ENCODE results near the gene UPF1.

The UPF1 gene

DNA sequence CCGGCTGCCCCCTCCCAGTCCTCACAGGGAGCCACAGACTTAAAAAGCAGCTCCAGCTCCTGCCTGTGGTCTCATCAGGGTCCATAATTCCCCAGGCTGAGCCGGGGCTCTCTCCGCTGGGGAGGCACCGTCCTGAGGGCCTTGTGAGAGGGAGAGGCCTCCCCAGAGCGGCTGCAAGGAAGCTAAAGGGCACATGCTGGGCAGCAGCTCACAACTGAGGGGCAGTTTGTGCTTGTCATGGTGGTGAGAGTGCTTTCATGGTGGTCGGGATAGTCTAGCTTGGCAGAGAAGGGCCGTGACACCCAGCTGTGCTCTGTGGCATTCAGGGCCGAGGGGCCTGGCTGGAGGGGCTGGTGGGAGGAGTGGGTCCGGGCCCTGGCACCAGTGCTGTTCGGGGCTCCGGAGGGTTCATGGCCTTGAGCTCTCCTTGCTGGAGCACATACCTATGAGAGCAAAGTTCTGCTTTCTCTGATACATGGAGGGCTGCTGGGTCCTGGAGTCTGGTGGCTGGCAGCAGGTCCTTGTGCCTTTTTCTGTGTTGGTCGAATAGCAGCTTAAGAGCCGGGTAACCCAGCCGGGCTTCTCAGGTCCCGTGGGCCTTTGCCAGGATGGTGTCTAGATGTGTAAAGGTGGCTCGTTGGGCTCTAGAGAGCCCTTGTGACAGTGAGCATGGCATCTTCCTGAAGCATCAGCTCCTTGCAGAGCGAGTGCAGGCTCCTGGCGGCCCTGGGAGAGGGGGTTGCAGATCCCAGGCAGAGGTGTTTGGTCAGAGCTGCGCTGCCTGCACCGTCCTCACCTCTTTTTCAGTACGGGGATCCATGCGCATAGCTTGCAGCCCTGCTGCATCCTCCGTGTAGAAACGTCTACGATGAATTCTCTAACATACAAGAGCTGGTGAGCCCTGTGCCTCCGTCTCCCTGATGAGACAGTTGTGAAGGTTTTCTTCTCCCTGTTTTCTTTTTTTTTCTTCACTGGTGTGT, 8.8 kb downstream of the UPF1 start:
- no peak for DNase-seq (ENCODE audit: low spot score)

DNA sequence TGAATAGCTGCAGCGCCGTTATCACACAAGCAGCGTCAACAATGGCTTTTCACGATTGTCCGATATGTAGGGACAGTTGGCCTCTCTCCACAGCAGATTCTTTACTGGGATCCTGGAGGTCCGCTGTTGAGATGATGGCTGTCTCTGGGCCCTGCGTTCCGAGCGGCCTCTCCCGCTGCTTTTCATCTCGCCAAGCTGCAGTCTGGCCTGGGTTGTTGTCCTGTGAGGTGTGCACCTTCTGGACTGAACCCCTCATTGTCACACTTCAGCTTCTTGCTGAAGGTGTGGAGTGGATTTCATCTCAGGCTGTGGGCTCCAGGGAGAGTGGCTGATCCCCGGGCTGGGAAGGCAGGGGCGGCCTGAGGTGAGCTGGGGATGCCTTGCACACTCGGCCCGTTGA, 9.6 kb downstream of the UPF1 start:
- no peak for DNase-seq (ENCODE audit: low spot score)

DNA sequence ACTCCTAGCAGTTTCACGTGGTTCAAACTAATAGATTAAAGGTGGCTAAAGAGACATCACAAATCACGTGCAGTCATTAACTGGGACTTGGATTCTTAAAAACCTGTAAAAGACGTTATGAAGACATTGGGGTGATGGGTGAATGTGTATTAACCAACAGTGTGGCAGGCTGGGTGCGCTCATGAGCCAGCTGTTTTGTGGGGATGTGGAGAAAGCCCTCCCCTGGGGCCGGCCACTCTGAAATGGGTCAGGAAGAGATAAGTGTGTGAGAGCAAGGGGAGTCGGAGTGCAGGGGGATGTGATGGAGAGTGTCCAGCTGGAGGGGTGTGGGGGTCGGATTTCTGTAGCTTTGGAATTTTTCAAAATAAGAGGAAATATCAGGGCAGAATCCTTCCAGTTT, 10.4 kb downstream of the UPF1 start:
- DNase-seq (ENCODE audit: low spot score), result no peak

DNA sequence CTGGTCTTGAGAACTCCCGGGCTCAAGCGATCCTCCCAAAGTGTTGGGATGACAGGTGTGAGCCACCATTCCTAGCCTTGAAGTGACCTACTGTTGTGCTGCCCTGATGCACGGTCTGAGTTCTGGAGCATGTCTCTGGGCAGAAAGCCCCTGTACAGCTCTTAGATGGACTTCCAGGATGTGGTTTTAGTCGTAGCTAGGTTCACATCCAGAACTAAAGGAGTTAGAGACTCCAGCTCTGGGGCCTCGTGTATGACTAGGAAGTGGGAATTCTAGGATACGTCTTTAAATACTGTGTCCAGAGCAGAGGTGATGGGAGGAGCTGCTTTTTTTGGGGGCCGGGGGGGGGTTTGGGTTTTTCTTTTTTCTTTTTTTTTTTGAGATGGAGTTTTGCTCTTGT, 12.2 kb downstream of the UPF1 start:
- DNase-seq (ENCODE audit: low spot score), result no peak

DNA sequence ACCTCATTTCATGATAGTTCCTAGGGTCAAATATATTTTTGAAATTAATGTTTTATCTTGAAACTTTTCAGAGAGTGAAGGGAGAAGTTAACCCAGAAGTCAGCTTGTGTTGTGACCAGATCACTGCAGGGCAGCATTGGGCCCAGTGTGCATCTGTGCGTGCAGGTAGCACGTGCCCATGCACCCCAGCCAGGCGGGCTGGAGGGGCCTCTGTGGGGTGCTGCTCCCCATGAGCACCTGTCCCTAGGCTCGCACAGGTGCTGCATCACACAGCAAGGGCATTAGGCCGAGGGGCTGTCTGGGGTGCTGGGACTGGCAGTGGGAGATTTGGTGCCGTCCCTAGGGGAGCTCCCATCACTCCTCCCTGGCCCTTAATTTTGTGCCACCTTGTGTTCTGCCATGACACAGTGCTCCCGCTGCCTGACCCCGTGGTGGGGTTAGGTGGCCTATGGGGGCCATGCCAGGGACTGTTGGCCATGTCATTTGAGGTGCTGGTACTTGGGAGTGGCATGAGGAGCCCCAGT, 13.1 kb downstream of the UPF1 start:
- DNase-seq (ENCODE audit: low spot score), result no peak

DNA sequence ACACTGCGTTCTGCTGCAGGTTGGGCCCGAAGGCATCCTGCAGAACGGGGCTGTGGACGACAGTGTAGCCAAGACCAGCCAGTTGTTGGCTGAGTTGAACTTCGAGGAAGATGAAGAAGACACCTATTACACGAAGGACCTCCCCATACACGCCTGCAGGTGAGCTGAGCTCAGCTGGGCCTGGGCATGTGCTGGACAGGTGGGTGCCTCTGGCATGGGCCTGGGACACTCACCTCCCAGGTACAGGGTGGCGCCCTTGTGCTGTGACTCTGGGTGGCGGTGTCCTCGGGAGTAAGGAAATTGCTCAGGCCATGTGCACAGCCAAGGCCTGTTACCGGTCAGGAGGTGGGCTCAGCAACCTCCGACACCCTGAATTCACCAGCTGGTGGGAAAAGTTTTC, 14.2 kb downstream of the UPF1 start:
- no peak for DNase-seq (ENCODE audit: low spot score)

DNA sequence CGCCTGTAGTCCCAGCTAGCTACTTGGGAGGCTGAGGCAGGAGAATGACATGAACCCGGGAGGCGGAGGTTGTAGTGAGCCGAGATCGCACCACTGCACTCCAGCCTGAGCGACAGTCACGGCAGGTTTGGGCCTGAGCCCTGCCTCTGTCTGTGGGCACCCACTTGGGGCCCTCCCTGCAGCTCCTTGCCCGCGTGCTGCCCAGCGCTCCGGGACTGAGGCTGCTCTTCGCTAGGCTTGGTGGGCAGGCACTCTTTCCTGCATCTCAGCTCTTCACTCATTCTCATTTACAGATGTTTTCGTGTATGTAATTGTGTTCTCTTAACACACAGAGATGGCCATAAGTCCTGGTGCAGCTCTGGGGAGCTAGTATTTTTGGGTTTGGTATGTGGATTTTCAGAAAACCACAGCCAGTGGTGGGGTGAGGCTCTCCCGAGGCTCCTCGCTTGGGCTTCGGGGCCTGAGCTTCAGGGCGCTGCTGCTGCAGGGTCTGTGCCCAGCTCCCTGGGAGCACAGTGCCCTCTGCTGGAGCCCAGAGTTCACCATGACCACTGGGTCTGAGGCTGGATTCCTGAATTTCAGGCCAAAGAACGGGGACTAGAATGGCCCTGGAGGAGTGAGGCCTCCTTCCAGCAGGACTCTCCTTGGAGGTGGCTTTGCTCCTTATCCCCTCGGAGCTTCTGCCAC, 15.2 kb downstream of the UPF1 start:
- DNase-seq (ENCODE audit: low spot score), result peak; percentile 90

DNA sequence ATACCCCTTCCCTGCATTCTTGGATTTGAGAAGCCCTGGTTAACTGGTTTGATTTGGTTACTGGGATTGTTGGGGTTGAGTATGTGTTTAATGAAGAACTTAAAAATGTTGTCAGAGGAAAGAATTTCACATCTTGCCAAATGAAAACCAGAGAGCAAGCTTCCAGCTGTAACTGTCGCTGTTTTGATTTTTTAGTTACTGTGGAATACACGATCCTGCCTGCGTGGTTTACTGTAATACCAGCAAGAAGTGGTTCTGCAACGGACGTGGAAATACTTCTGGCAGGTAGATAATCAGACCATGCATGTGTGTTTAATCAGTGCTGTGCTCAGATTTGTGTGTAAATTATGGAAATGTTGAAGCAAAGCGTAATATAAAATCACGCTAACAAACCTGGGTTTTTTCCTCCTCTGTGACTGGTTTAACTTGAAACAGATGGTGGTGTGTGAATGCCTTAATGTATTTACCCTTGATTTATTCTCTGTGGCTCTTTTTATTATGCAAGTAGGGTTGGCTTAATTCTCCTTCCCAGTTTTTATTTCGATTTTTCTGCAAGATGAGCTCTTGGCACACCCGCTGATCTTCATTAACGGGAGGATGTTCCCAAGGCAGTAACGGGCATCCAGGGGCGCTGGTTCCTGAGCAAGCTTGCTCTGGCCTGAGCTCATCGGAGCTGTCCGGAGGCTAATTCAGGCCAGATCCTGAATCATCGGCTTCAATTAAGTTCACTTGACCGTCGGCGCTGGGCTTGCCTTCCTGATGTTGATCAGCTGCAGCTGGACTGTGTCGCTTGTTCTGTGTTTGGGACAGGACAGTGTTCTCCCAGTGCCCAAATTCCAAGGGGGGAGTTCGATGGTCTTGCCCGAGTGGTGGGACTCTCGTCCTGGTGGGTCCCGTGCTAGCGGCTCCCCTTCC, 16.0 kb downstream of the UPF1 start:
- no peak for DNase-seq (ENCODE audit: low spot score)

DNA sequence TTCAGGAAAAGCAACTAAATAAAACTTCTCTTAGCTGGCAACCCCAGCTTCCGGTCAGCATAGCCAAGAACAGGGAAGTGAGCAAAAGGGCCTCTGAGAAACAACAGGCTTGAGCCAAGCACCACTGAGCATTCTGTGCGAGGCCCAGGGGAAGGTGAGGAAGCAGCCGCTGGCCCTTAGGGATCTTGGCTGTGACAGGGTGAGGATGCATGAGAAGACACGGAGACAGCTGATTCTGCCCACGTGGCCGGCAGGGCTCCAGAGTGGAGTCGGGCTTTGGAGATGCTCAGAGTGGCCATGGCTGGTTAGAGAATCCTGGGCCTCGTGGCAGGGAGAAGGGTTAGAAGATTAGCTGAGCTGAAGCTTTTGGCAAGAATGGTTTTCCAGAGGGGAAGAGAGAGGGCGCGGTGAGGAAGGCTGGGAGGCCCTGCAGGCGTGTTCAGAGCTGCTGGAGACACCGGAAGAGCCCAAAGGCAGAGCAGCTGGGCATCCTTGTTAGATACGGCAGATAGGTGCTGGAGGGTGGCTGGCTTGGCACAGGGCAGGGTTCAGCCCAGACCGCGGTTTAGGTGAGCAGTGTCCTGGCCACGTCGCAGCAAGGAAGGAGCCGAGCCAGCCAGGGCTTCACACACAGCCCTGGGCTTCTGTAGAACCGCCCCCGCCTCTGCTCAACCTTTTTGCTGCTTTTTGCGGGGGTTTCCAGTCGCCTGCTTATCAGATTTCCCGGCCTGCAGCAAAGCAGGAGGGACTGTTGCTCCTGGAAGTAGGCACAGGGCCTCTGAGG, 17.3 kb downstream of the UPF1 start:
- no peak for DNase-seq (ENCODE audit: low spot score)

DNA sequence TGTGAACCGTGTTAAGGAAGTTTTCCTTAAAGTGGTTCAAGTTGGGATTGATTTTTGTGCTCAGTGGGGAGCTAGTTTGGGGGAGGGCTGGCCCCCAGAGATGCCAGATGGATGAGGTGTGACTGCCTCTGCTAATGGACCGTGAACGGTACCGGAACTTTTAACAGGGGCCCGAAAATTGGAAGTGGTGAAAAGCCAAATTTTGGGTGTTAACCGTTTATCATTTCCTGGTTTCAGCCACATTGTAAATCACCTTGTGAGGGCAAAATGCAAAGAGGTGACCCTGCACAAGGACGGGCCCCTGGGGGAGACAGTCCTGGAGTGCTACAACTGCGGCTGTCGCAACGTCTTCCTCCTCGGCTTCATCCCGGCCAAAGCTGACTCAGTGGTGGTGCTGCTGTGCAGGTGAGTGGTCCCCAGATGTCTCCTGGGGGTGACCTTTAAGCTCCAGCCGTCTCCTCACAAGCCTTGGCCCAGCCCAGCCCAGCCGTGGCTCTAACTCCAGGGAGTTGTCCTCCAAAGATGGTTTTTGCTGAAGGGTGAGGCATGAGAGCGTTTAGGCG, 18.2 kb downstream of the UPF1 start:
- no peak for DNase-seq (ENCODE audit: low spot score)

DNA sequence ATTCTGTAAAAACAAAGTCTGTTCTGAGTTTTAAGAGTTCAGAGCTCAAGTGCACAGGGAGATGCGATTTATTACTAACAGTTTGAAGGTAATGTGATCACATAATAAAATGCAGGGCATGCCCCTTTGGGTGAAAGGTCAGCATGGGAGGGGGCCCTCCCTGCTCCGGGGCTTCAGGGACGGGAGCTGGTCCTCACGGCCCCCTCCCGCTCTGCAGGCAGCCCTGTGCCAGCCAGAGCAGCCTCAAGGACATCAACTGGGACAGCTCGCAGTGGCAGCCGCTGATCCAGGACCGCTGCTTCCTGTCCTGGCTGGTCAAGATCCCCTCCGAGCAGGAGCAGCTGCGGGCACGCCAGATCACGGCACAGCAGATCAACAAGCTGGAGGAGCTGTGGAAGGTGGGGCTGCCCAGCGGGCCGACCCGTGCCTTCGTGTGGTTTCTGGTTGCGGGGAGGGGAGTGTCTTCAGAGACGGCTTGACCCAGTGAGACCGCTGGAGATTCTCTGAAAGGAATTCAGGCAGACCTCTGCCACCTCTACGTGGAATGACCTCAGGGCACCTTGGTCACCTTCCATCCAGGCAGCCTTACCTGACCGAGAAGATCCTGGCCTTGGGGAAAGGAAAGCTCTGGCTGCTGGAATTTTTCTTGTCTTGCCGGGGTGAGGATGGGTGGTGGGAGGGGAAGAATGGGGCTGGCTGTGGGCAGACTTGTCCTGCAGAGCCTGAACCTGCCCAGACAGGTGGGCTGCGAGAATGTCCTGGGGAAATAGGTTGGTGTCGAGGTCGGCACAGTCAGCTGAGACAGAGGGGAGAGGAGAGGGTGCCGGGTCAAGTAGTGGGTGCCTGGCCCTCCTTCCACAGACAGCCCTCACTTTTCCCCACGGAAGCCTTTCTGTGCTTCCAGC, 19.0 kb downstream of the UPF1 start:
- DNase-seq (ENCODE audit: low spot score), result no peak

DNA sequence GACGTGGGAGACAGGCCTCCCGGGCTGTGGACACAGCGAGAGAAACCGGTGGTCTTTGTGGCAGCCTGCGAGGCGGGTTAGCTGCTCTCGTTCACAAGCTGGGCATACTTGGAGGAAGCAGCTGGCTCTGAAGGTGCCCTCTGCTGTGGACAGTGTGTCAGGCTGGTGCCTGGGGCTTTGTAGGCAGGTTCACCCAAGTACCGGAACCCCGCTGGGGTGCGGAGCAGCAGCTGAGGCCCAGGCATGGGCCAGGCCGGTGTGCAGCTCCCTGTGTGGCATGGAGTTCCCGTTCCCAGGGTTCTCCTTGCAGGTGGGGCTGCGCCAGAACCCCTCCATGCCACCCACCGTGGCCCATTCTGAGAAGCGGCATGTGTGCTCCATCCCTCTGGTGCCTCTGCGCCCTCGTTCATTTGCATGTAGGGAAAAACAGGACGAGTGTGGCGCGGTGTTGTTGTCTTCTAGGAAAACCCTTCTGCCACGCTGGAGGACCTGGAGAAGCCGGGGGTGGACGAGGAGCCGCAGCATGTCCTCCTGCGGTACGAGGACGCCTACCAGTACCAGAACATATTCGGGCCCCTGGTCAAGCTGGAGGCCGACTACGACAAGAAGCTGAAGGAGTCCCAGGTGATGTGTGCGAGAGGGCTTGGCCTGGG, 20.0 kb downstream of the UPF1 start:
- no peak for DNase-seq (ENCODE audit: low spot score)

DNA sequence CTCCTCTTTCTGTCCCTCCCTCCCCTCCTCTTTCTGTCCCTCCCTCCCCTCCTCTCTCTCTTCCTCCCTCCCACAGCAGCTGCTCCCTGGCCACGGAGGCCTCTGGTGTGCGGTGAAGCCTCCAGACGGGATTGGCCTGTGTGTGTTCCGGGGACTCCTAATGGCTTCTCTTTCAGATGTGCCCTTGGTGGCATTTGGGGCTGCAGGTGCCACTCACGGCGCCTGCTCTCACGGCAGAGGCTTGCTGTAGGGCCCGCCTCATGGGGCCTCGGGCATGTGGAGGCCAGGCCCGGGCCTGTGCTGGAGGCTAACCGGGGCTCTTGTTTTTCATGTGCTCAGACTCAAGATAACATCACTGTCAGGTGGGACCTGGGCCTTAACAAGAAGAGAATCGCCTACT, 20.9 kb downstream of the UPF1 start:
- no peak for DNase-seq (ENCODE audit: low spot score)

DNA sequence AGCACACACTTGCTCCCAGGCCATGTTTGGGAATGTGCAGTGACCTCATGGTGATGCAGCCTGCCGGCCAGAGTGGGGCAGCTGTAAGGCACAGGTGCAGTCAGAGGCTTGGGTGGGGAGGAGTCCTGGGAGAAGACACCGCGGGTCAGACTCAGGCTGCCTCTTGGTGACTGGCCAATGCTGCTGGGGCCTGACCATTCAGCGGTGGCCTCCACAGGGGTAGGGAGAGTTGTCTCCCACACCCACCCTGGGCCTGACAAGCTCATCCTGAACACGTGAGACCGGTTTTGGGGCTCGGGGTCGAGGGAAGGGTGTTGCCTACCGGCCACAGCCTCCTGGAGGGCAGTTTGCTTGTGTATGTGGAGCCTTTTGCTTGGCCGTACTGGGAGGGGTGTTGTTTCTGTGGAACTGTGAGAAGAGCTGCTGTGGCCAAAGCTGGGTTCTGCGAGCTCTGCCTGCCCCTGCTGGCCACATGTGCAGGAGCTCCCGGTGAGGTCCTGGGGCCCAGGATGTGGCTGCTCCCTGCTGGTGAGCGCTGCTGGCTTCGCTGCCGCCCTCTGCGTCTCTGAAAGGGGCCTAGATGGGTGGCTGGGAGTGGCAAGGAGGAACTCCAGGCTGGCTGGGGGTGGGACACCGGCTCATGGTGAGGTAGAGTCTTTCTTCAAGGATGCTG, 22.1 kb downstream of the UPF1 start:
- no peak for DNase-seq (ENCODE audit: low spot score)

DNA sequence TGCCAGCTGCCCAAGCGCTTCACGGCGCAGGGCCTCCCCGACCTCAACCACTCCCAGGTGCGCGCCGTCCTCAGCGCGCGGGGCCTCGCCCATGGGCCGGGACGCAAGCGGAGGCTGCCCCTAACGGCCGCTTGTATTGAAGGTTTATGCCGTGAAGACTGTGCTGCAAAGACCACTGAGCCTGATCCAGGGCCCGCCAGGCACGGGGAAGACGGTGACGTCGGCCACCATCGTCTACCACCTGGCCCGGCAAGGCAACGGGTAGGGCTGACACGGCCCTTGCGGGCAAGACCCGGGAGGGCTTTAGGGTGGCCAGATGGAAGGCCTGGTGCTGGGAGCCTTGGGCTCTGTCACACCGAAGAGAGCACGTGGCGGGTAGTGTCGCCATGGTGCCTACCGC, 23.2 kb downstream of the UPF1 start:
- no peak for DNase-seq (ENCODE audit: low spot score)

DNA sequence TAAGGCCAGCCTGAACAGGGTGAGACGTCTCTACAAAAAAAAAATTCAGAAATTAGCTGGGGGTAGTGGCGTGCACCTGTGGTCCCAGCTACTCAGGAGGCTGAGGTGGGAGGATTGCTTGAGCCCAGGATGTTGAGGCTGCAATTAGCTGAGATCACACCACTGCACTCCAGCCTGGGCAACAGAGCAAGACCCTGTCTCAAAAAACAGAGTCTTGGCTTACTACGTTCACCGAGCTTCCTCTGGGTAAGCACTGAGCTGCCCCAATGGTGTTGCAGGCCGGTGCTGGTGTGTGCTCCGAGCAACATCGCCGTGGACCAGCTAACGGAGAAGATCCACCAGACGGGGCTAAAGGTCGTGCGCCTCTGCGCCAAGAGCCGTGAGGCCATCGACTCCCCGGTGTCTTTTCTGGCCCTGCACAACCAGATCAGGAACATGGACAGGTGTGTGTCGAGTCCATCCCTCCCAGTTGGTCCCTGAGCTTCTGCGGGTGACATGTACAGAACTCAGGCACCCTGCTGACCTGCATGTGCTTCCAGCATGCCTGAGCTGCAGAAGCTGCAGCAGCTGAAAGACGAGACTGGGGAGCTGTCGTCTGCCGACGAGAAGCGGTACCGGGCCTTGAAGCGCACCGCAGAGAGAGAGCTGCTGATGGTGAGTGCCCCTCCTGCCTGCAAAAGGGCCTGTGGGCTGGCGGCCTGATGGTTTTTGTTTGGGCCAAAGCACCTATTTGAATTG, 24.1 kb downstream of the UPF1 start:
- no peak for DNase-seq (ENCODE audit: low spot score)

DNA sequence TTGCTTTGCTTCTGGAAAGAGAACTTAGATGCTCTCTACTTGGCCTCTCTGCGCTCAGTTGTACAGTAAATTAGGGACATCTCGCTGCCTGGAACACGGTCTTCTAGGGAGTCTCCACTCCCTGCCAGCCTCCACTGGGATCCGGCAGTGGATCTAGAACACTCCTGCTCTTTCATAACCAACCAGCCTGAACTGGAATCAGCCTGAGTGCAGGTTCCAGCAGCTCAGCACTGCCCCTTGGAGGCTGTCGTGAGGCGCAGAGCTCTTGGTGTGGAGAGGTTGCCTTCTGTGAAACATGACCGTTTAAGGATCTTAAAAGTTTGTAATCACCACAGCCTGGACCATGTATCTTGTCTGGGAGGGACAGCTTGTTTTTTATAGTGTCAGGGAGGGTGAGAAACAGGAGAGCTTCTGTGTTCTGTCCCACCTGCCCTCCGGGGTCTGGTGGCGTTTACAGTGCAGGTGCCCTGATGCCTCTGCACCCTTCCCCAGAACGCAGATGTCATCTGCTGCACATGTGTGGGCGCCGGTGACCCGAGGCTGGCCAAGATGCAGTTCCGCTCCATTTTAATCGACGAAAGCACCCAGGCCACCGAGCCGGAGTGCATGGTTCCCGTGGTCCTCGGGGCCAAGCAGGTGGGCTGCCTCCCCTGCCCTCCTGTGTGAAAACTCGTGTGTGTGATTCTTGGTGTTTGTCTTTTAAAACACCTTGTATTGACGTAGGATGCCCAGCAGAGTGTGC, 24.8 kb downstream of the UPF1 start:
- peak; percentile 68 for DNase-seq (ENCODE audit: low spot score)

Measured in iPS-NIHi11 (cell line).